Upper lobe of left lung (tissue), 4 donors: Measurements from ENCODE around the gene POFUT1.

Source experiments
- CTCF ChIP-seq, 6 experiments: fragments of 450-650 bp in 4 of 6; fragments of 200-600 bp in 2 of 6; sonication (generic) in 2 of 6; IDR thresholded peaks; one replicate each; pipeline ENCODE4 v1.5.1; 2016 to 2019; ENCODE audit warnings: antibody characterized with exemption in 6 of 6
- EP300 ChIP-seq, 4 donors: sonication (generic); formaldehyde crosslinking; IDR thresholded peaks; one replicate each; pipeline ENCODE4 v1.5.1; 2017; ENCODE audit warnings: antibody characterized with exemption in 4 of 4, control low read depth in 2 of 4
- POLR2A ChIP-seq, 4 donors: fragments of 450-650 bp; IDR thresholded peaks; one replicate each; pipeline ENCODE4 v1.5.1; 2016 to 2017; ENCODE audit warnings: antibody characterized with exemption in 4 of 4, mild to moderate bottlenecking in 2 of 4

- TF ChIP-seq CTCF (IDR thresholded peaks at IDR 0.05) = no peak
- no peak for TF ChIP-seq EP300 (IDR thresholded peaks at IDR 0.05)
- TF ChIP-seq POLR2A (IDR thresholded peaks at IDR 0.05) = no peak
These were observed 22.6 kb upstream of the POFUT1 start for GRCh38 chr20:32184961-32185603.
